ENCODE results near the gene SAYSD1. TPM values are rescaled to one million over a fixed set of nuclear protein-coding genes. Genes with fewer than 3 reads are reported as not detected.
A peak's percentile ranks its signal among the peaks of the same experiment; 100 is the strongest.

Gene SAYSD1
- total RNA-seq, 6 donors from 2014 or later: 9.4 to 19.9 (median 16.5) TPM

GRCh38 chr6:39152262-39152661 lies 37.3 kb upstream of the SAYSD1 start:
- Histone ChIP-seq H3K9me3 (no peaks in the 10 kb centered on the region), H3K4me3 (no peak overlapping the region), H3K36me3 (no peaks in the 10 kb centered on the region), H3K27ac (no peak overlapping the region), H3K27me3 (no peaks in the 10 kb centered on the region), H3K4me1 (peaks cover 0 to 7% (median 2%) of the 10 kb centered on the region in 4 donors)
- DNase-seq: no peak
- no peak for ATAC-seq (ENCODE audit: low FRiP score in 2 of 2)
- no peak for TF ChIP-seq EP300 (IDR thresholded peaks at IDR 0.05)
- no peak for TF ChIP-seq CTCF (IDR thresholded peaks at IDR 0.05)
- TF ChIP-seq POLR2A (IDR thresholded peaks at IDR 0.05): no peak
- TF ChIP-seq POLR2AphosphoS5 (IDR thresholded peaks at IDR 0.05): no peak
- 34 to 58% methylated on average over 5 of the region's 5 CpGs for WGBS, 2 donors

- H3K4me3 ChIP-seq: no peak overlapping the region
- H3K9me3 ChIP-seq: no peaks in the 10 kb centered on the region
- DNase-seq: no peak
- no peaks in the 10 kb centered on the region for H3K36me3 ChIP-seq
- no peak for ATAC-seq (ENCODE audit: low FRiP score in 2 of 2)
- no peaks in the 10 kb centered on the region for H3K27me3 ChIP-seq
- WGBS, 2 donors: 35 to 39% methylated on average over 3 of the region's 3 CpGs
- no peak overlapping the region for H3K27ac ChIP-seq
- peaks cover 0 to 7% (median 2%) of the 10 kb centered on the region in 4 donors for H3K4me1 ChIP-seq
- no peak for TF ChIP-seq POLR2AphosphoS5 (IDR thresholded peaks at IDR 0.05)
- TF ChIP-seq EP300 (IDR thresholded peaks at IDR 0.05): no peak
- TF ChIP-seq POLR2A (IDR thresholded peaks at IDR 0.05): no peak
- TF ChIP-seq CTCF (IDR thresholded peaks at IDR 0.05): no peak
Measured at GRCh38 chr6:39151211-39151610, 36.2 kb upstream of the SAYSD1 start.

- Histone ChIP-seq H3K27ac (no peak overlapping the region), H3K36me3 (no peaks in the 10 kb centered on the region), H3K27me3 (no peaks in the 10 kb centered on the region), H3K4me1 (no peaks in the 10 kb centered on the region), H3K4me3 (no peak overlapping the region), H3K9me3 (no peaks in the 10 kb centered on the region)
- 81 to 96% methylated on average over 1 of the region's 1 CpG for WGBS, 2 donors
- TF ChIP-seq POLR2A (IDR thresholded peaks at IDR 0.05) (no peak), CTCF (IDR thresholded peaks at IDR 0.05) (no peak), POLR2AphosphoS5 (IDR thresholded peaks at IDR 0.05) (no peak)
- no peak for ATAC-seq (ENCODE audit: low FRiP score in 2 of 2)
- no peak for DNase-seq
Measured at GRCh38 chr6:39144481-39145173, 29.6 kb upstream of the SAYSD1 start.

GRCh38 chr6:39143238-39143930 lies 28.4 kb upstream of the SAYSD1 start:
- TF ChIP-seq POLR2AphosphoS5 (IDR thresholded peaks at IDR 0.05): no peak
- no peak for TF ChIP-seq EP300 (IDR thresholded peaks at IDR 0.05)
- no peak for TF ChIP-seq POLR2A (IDR thresholded peaks at IDR 0.05)
- no peak for TF ChIP-seq CTCF (IDR thresholded peaks at IDR 0.05)
- ATAC-seq (ENCODE audit: low FRiP score in 2 of 2): no peak
- DNase-seq: peak in 1 of 2 donors; percentile 20
- no peaks in the 10 kb centered on the region for H3K27me3 ChIP-seq
- no peak overlapping the region for H3K27ac ChIP-seq
- no peaks in the 10 kb centered on the region for H3K4me1 ChIP-seq
- peaks cover 0 to 4% (median 0%) of the 10 kb centered on the region in 4 donors for H3K9me3 ChIP-seq
- H3K4me3 ChIP-seq: no peak overlapping the region
- WGBS, 2 donors: 68 to 74% methylated on average over 13 of the region's 13 CpGs
- H3K36me3 ChIP-seq: no peaks in the 10 kb centered on the region

Data from upper lobe of left lung (tissue), 6 donors.